SU-DHL-6 (cell line): ENCODE data around the gene CNTN5.

Experiments
- EZH2phosphoT487 ChIP-seq: fragments of 200-600 bp; sonication (generic), shearing (Covaris generic); conservative IDR thresholded peaks from 2 replicates; pipeline ENCODE4 v1.6.1; 2018; ENCODE audit warnings: mild to moderate bottlenecking, antibody characterized with exemption, low read length, moderate library complexity, mixed read lengths
- TF ChIP-seq, protein P1 (sequence below): fragments of 200-600 bp; sonication (generic); IDR thresholded peaks from one replicate; pipeline ENCODE4 v1.5.1; 2017; ENCODE audit warnings: antibody characterized with exemption, mild to moderate bottlenecking, low read length, moderate library complexity; ENCODE audit not compliant: insufficient read depth, poor library complexity, severe bottlenecking

GRCh38 chr11:99640671-99641070 lies 619.9 kb downstream of the CNTN5 start:
- TF ChIP-seq, protein P1, sequence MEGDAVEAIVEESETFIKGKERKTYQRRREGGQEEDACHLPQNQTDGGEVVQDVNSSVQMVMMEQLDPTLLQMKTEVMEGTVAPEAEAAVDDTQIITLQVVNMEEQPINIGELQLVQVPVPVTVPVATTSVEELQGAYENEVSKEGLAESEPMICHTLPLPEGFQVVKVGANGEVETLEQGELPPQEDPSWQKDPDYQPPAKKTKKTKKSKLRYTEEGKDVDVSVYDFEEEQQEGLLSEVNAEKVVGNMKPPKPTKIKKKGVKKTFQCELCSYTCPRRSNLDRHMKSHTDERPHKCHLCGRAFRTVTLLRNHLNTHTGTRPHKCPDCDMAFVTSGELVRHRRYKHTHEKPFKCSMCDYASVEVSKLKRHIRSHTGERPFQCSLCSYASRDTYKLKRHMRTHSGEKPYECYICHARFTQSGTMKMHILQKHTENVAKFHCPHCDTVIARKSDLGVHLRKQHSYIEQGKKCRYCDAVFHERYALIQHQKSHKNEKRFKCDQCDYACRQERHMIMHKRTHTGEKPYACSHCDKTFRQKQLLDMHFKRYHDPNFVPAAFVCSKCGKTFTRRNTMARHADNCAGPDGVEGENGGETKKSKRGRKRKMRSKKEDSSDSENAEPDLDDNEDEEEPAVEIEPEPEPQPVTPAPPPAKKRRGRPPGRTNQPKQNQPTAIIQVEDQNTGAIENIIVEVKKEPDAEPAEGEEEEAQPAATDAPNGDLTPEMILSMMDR: no peak
- no peak for TF ChIP-seq EZH2phosphoT487
